Panc1 (cell line): ENCODE data around the gene NUDT4B. TPM values are rescaled to one million over a fixed set of nuclear protein-coding genes. Genes with fewer than 3 reads are reported as not detected.
"Not testable (repeated sequence)": the region's sequence is repeated elsewhere in the genome, so short reads cannot be mapped to it uniquely, and the experiment has no call there.

Source experiments
- ATAC-seq: fragments of 200-7000 bp; cut with Tn5 transposase; 2 replicates; pipeline ENCODE4 v1.9.1; 2020; ENCODE audit warnings: mild to moderate bottlenecking, moderate library complexity
- BruUV-seq: library from RNA; stranded (reverse); fragments of 400-500 nt; replicated peaks from 2 replicates; lab custom pipeline; 2021; lab: Mats Ljungman, UMichigan
- CTCF ChIA-PET: fragments of 300-600 bp; sonication (Branson Sonifier 250); formaldehyde crosslinking; loops from one replicate; lab custom pipeline; 2022; ENCODE audit warnings: antibody characterized with exemption; lab: Charles Lee
- POLR2A ChIA-PET: fragments of 300-600 bp; sonication (Branson Sonifier 250); formaldehyde crosslinking; loops from one replicate; lab custom pipeline; 2022; ENCODE audit warnings: antibody characterized with exemption; lab: Charles Lee
- DNase-seq: peaks from one replicate; pipeline ENCODE4 v3.0.0-alpha.2; 2010; ENCODE audit warnings: low read depth, low spot score
- H3K27ac ChIP-seq: 2 replicates; pipeline ENCODE4 v1.5.1; 2011; ENCODE audit warnings: mild to moderate bottlenecking, low read length, inconsistent platforms
- H3K27me3 ChIP-seq: fragments of 200-500 bp; sonication (Bioruptor generic); 2 replicates; pipeline ENCODE4 v1.6.0; 2014; ENCODE audit warnings: low read length, inconsistent platforms; ENCODE audit not compliant: control insufficient read depth, insufficient read depth
- H3K36me3 ChIP-seq: fragments of 200-500 bp; sonication (Bioruptor generic); 2 replicates; pipeline ENCODE4 v1.5.1; 2014; ENCODE audit warnings: inconsistent platforms, mild to moderate bottlenecking, low read length, moderate library complexity; ENCODE audit not compliant: control insufficient read depth, insufficient read depth
- H3K4me1 ChIP-seq: 2 replicates; pipeline ENCODE4 v1.5.1; 2011; ENCODE audit warnings: inconsistent platforms, mild to moderate bottlenecking, low read length, moderate library complexity; ENCODE audit not compliant: control insufficient read depth, insufficient read depth
- H3K4me3 ChIP-seq, 2 experiments: 2 replicates each; pipeline ENCODE4 v1.5.1; 2011 to 2012; ENCODE audit warnings: low read depth in 2 of 2, low read length in 2 of 2, mild to moderate bottlenecking in 2 of 2, inconsistent platforms in 1 of 2, moderate library complexity in 1 of 2
- H3K9me3 ChIP-seq: fragments of 200-500 bp; sonication (Bioruptor generic); 2 replicates; pipeline ENCODE4 v1.5.1; 2014; ENCODE audit warnings: low read depth, mild to moderate bottlenecking, inconsistent platforms, low read length, moderate library complexity; ENCODE audit not compliant: control insufficient read depth, insufficient read depth
- in situ Hi-C: cut with HindIII; loops from 2 replicates; pipeline ENCODE4 v1.10.0; 2016; ENCODE audit warnings: low sequenced_read_pairs, low pct_unique_long_range_greater_than_20kb
- intact Hi-C: fragments of 100-400 bp; cut with micrococcal nuclease; formaldehyde crosslinking; loops from one replicate; pipeline ENCODE4 v1.10.0; 2022; ENCODE audit not compliant: unreplicated experiment
- total RNA-seq: library from RNA; stranded (reverse); gene quantifications from one replicate; pipeline ENCODE4 v1.2.1, GENCODE V29; 2021; ENCODE audit not compliant: unreplicated experiment

NUDT4B gene
- total RNA-seq, 1 experiment from 2014 or later, result 0.59 TPM

DNA sequence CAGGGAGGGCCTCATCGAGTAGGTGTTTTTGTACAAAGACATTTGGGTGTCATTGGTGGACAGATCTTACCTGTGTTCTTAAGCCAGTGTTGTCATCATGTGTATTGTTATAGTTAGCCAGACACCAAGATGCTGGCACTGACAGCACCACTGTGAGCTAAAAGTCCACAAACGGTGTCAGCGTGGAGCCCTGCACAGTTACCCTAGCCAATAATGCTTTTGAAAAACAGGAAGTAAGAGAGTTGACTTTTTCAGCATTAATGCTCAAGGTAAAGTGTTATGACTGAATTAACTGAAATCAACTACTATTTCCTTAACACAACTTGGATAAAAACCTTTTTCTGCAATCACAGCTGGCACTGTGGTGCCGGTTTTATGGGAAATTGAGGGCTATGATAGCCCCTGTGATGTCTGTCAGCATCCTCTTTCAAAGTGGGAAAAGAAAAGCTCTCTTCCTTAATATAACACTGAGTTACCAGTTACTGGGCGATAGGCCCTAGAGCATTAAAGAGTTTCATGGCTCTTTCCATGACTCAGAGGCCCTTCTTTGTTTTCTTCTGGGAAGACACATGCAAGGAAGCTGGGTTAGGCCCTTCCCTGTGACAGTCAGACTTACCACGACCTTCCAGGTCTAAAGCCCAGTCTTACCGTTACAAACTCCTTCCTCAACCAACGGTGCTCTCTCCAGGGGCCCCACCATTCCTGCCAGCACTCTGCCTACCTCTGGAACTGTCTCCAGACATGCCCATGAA lies 37.6 kb upstream of the NUDT4B start:
- POLR2A ChIA-PET, DNase-seq, ATAC-seq, in situ Hi-C loops, CTCF ChIA-PET, H3K4me1 ChIP-seq, H3K4me3 ChIP-seq, H3K36me3 ChIP-seq, intact Hi-C loops, H3K27me3 ChIP-seq, H3K27ac ChIP-seq, H3K9me3 ChIP-seq, BruUV-seq: not testable (repeated sequence)

DNA sequence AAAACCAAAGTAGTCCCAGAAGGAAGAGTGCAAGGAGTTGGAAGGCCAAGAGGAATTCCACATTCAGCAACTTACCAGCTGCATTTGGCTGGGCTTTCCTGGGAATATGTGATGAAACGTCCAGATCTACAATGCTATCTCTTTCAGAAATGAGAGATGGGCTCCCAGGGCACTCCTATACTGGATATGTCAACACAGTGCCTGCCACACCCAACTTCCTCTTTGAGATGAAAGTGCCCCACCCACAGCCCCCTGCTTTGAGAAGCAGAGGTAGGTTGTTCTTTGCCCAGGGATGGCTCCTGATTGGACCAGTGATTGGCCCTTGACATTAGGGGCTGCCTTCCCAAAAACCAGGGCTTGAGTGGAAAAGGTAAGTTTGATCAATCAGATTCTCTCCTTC lies 36.2 kb upstream of the NUDT4B start:
- H3K9me3 ChIP-seq, H3K27me3 ChIP-seq, DNase-seq, intact Hi-C loops, POLR2A ChIA-PET, ATAC-seq, CTCF ChIA-PET, in situ Hi-C loops, H3K36me3 ChIP-seq, H3K4me1 ChIP-seq, H3K4me3 ChIP-seq, H3K27ac ChIP-seq, BruUV-seq: not testable (repeated sequence)

GRCh38 chr1:148715518-148715917 lies 33.1 kb upstream of the NUDT4B start:
- H3K4me3 ChIP-seq, in situ Hi-C loops, H3K27ac ChIP-seq, H3K9me3 ChIP-seq, DNase-seq, BruUV-seq, H3K27me3 ChIP-seq, H3K4me1 ChIP-seq, ATAC-seq, intact Hi-C loops, CTCF ChIA-PET, H3K36me3 ChIP-seq, POLR2A ChIA-PET: not testable (repeated sequence)

DNA sequence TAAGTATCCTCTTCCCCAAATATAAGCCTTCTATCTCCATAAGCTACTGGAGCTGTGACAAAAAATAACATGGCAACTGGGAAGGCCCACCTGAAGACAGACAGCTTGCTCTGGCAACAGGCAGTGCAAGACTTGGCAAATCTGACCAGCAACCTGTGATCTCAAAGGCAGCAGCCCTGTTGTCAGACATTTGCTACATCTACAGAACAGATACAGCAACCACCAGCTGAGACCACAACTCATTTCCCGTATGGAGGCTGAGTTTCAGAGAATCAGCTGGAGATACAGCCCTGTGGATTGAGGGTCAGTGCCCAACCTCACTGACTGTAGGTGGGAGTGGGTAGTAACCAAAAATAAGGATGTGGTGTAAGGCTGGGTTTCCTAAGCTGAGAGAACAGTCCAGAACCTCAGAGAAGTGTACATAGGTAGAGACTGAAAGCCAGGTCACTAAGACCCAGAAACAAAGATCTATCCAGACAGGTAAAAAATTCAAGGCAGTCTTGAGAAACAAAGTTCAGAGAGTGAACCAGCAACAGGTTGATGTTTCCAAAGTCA lies 31.5 kb upstream of the NUDT4B start:
- CTCF ChIA-PET, DNase-seq, H3K4me3 ChIP-seq, H3K36me3 ChIP-seq, POLR2A ChIA-PET, H3K27me3 ChIP-seq, in situ Hi-C loops, BruUV-seq, ATAC-seq, intact Hi-C loops, H3K27ac ChIP-seq, H3K9me3 ChIP-seq, H3K4me1 ChIP-seq: not testable (repeated sequence)

GRCh38 chr1:148720918-148721317 lies 27.7 kb upstream of the NUDT4B start:
- H3K27me3 ChIP-seq, H3K9me3 ChIP-seq, H3K27ac ChIP-seq, DNase-seq, H3K4me1 ChIP-seq, CTCF ChIA-PET, H3K4me3 ChIP-seq, intact Hi-C loops, ATAC-seq, H3K36me3 ChIP-seq, BruUV-seq, in situ Hi-C loops, POLR2A ChIA-PET: not testable (repeated sequence)

GRCh38 chr1:148722758-148723157 lies 25.8 kb upstream of the NUDT4B start:
- H3K27me3 ChIP-seq, BruUV-seq, H3K9me3 ChIP-seq, H3K4me1 ChIP-seq, H3K4me3 ChIP-seq, DNase-seq, H3K36me3 ChIP-seq, CTCF ChIA-PET, ATAC-seq, intact Hi-C loops, in situ Hi-C loops, H3K27ac ChIP-seq, POLR2A ChIA-PET: not testable (repeated sequence)

- POLR2A ChIA-PET, DNase-seq, intact Hi-C loops, H3K36me3 ChIP-seq, CTCF ChIA-PET, H3K4me3 ChIP-seq, H3K27ac ChIP-seq, BruUV-seq, H3K27me3 ChIP-seq, H3K9me3 ChIP-seq, H3K4me1 ChIP-seq, in situ Hi-C loops: not testable (repeated sequence)
- peak; percentile 87 for ATAC-seq
Measured at GRCh38 chr1:148723515-148723914, 25.1 kb upstream of the NUDT4B start.
